CD14-positive monocyte (primary cell): Measurements from ENCODE around the gene PTPRD. TPM values are rescaled to one million over a fixed set of nuclear protein-coding genes. Genes with fewer than 3 reads are reported as not detected.

Source experiments
- DNase-seq, 3 donors: peaks; one replicate each; pipeline ENCODE4 v3.0.0-alpha.2; 2011 to 2022
- H2AFZ ChIP-seq: 2 replicates; pipeline ENCODE4 v1.6.0; 2012; ENCODE audit warnings: mild to moderate bottlenecking, low read depth, low read length, inconsistent platforms; ENCODE audit not compliant: insufficient read depth, poor library complexity, severe bottlenecking
- H3K27ac ChIP-seq, 2 donors: 1 replicate in 1 of 2; 2 replicates in 1 of 2; pipeline ENCODE4 v1.5.1; 2012 to 2013; ENCODE audit warnings: low read length in 2 of 2, control low read depth in 1 of 2, inconsistent platforms in 1 of 2, low read depth in 1 of 2, mild to moderate bottlenecking in 1 of 2
- H3K27me3 ChIP-seq, 2 donors: one replicate each; pipeline versions ENCODE4 v1.6.0 to v1.6.1; 2011 to 2013; ENCODE audit warnings: low read length in 2 of 2; ENCODE audit not compliant: control insufficient read depth in 2 of 2, insufficient read depth in 2 of 2
- H3K36me3 ChIP-seq, 2 donors: replicated peaks in 1 of 2; 1 replicate in 1 of 2; 2 replicates in 1 of 2; pipeline versions ENCODE4 v1.5.1 to v1.6.1; 2012 to 2013; ENCODE audit warnings: low read length in 2 of 2, control low read depth in 1 of 2, inconsistent platforms in 1 of 2, mild to moderate bottlenecking in 1 of 2; ENCODE audit not compliant: insufficient read depth in 2 of 2, control insufficient read depth in 1 of 2
- H3K4me1 ChIP-seq, 2 donors: 1 replicate in 1 of 2; 2 replicates in 1 of 2; pipeline versions ENCODE4 v1.5.1 to v1.6.1; 2012 to 2013; ENCODE audit warnings: low read length in 2 of 2, control low read depth in 1 of 2, inconsistent platforms in 1 of 2, mild to moderate bottlenecking in 1 of 2, moderate library complexity in 1 of 2; ENCODE audit not compliant: insufficient read depth in 2 of 2, control insufficient read depth in 1 of 2
- H3K4me2 ChIP-seq: replicated peaks from 2 replicates; pipeline ENCODE3; 2012; ENCODE audit warnings: low read length, moderate library complexity, mild to moderate bottlenecking; ENCODE audit not compliant: poor library complexity, severe bottlenecking; ENCODE audit errors: extremely low read depth
- H3K4me3 ChIP-seq, 3 experiments: fragments of 200-600 bp in 1 of 3; sonication (generic) in 1 of 3; replicated peaks in 1 of 3; 1 replicate in 2 of 3; 2 replicates in 1 of 3; pipeline ENCODE4 v1.5.1; 2011 to 2013; ENCODE audit warnings: low read length in 3 of 3, mild to moderate bottlenecking in 3 of 3, control low read depth in 2 of 3, low read depth in 2 of 3, inconsistent platforms in 1 of 3, moderate library complexity in 1 of 3
- H3K79me2 ChIP-seq: 2 replicates; pipeline ENCODE4 v1.6.0; 2012; ENCODE audit warnings: mild to moderate bottlenecking, control low read depth, inconsistent platforms, low read length, moderate library complexity; ENCODE audit not compliant: insufficient read depth
- H3K9ac ChIP-seq: 2 replicates; pipeline ENCODE4 v1.6.0; 2017; ENCODE audit warnings: low read length, mild to moderate bottlenecking; ENCODE audit not compliant: insufficient read depth, poor library complexity, severe bottlenecking
- H3K9me3 ChIP-seq, 2 donors: replicated peaks in 1 of 2; 1 replicate in 1 of 2; 2 replicates in 1 of 2; pipeline versions ENCODE4 v1.5.1 to v1.6.1; 2012 to 2013; ENCODE audit warnings: low read length in 2 of 2, control low read depth in 1 of 2; ENCODE audit not compliant: control insufficient read depth in 1 of 2, insufficient read depth in 1 of 2
- H4K20me1 ChIP-seq: 2 replicates; pipeline ENCODE4 v1.6.0; 2012; ENCODE audit warnings: mild to moderate bottlenecking, low read length, control low read depth, moderate library complexity; ENCODE audit not compliant: insufficient read depth
- H3K27ac Mint-ChIP-seq, 7 donors: one replicate each; pipeline ENCODE4 v1.8.0; 2020; ENCODE audit warnings: mild to moderate bottlenecking in 7 of 7, mixed read lengths in 7 of 7, moderate library complexity in 6 of 7, inconsistent platforms in 2 of 7
- H3K27me3 Mint-ChIP-seq, 3 donors: one replicate each; pipeline ENCODE4 v1.8.0; 2021 to 2022; ENCODE audit warnings: low read depth in 3 of 3, mild to moderate bottlenecking in 3 of 3, mixed read lengths in 3 of 3, moderate library complexity in 3 of 3, inconsistent platforms in 1 of 3
- H3K36me3 Mint-ChIP-seq, 2 donors: one replicate each; pipeline ENCODE4 v1.8.0; 2020; ENCODE audit warnings: mixed read lengths in 2 of 2, inconsistent platforms in 1 of 2, mild to moderate bottlenecking in 1 of 2
- H3K4me1 Mint-ChIP-seq: one replicate; pipeline ENCODE4 v1.8.0; 2020; ENCODE audit warnings: mild to moderate bottlenecking, mixed read lengths
- H3K4me3 Mint-ChIP-seq, 2 donors: one replicate each; pipeline ENCODE4 v1.8.0; 2020; ENCODE audit warnings: mild to moderate bottlenecking in 2 of 2, mixed read lengths in 2 of 2, moderate library complexity in 1 of 2
- H3K9me3 Mint-ChIP-seq, 7 donors: one replicate each; pipeline ENCODE4 v1.8.0; 2020 to 2022; ENCODE audit warnings: mixed read lengths in 7 of 7, mild to moderate bottlenecking in 6 of 7, moderate library complexity in 6 of 7, inconsistent platforms in 2 of 7
- CTCF ChIP-seq: fragments of 200-600 bp; IDR thresholded peaks from one replicate; pipeline ENCODE4 v1.8.0; 2022; ENCODE audit warnings: antibody characterized with exemption, mild to moderate bottlenecking
- WGBS: methylation state at CpG from one replicate; pipeline ENCODE4 v1.1.5; 2013; ENCODE audit warnings: missing lambda C conversion rate; ENCODE audit not compliant: insufficient coverage; 5-methylcytosine and 5-hydroxymethylcytosine counted together
- intact Hi-C, 2 donors: fragments of 100-400 bp; cut with micrococcal nuclease; formaldehyde crosslinking; loops; one replicate each; pipeline versions ENCODE4 v1.15.0 to v1.15.1; 2023
- polyA plus RNA-seq, 3 donors: library from polyadenylated mRNA; depleted of rRNA in 1 of 3; unstranded in 2 of 3; stranded (reverse) in 1 of 3; fragments of 300-500 nt in 2 of 3; fragments of >200 nt in 1 of 3; fragmentation: Illumina TruSeq in 2 of 3; gene quantifications; 1 replicate in 2 of 3; 2 replicates in 1 of 3; pipeline ENCODE4 v1.2.3, GENCODE V29; 2012 to 2021

PTPRD gene
- polyA plus RNA-seq, 3 donors, result not detected

- intact Hi-C loops, result no loop called here
- no peaks in the 10 kb centered on the region for H3K4me1 Mint-ChIP-seq
- H3K4me3 ChIP-seq, result no peak overlapping the region
- no peaks in the 10 kb centered on the region for H4K20me1 ChIP-seq
- no peaks in the 10 kb centered on the region for H3K36me3 Mint-ChIP-seq
- no peak for TF ChIP-seq CTCF
- DNase-seq, result no peak
- H3K4me3 Mint-ChIP-seq, result no peak overlapping the region
- H3K4me2 ChIP-seq, result no peak overlapping the region
- H3K9me3 Mint-ChIP-seq, result peaks cover 0 to 3% (median 0%) of the 10 kb centered on the region in 7 donors
- no peaks in the 10 kb centered on the region for H3K9me3 ChIP-seq
- H3K27ac ChIP-seq, result no peak overlapping the region
- no peaks in the 10 kb centered on the region for H3K27me3 Mint-ChIP-seq
- H3K79me2 ChIP-seq, result no peaks in the 10 kb centered on the region
- H2AFZ ChIP-seq, result no peak overlapping the region
- H3K36me3 ChIP-seq, result no peaks in the 10 kb centered on the region
- no peaks in the 10 kb centered on the region for H3K4me1 ChIP-seq
- H3K9ac ChIP-seq, result no peak overlapping the region
- WGBS, result 100% methylated on average over 3 of the region's 4 CpGs
- no peak overlapping the region for H3K27ac Mint-ChIP-seq
- no peaks in the 10 kb centered on the region for H3K27me3 ChIP-seq
Observed at GRCh38 chr9:9751996-9752395, 860.8 kb downstream of the PTPRD start.

- Mint-ChIP-seq H3K27ac (no peak overlapping the region), H3K27me3 (no peaks in the 10 kb centered on the region), H3K4me3 (no peak overlapping the region), H3K36me3 (no peaks in the 10 kb centered on the region), H3K9me3 (peaks cover 0 to 3% (median 0%) of the 10 kb centered on the region in 7 donors), H3K4me1 (no peaks in the 10 kb centered on the region)
- H3K27ac ChIP-seq, result no peak overlapping the region
- no peaks in the 10 kb centered on the region for H3K79me2 ChIP-seq
- intact Hi-C loops, result no loop called here
- H2AFZ ChIP-seq, result no peak overlapping the region
- TF ChIP-seq CTCF, result no peak
- no peaks in the 10 kb centered on the region for H3K9me3 ChIP-seq
- H3K27me3 ChIP-seq, result no peaks in the 10 kb centered on the region
- H4K20me1 ChIP-seq, result no peaks in the 10 kb centered on the region
- no peak for DNase-seq
- no peak overlapping the region for H3K9ac ChIP-seq
- H3K36me3 ChIP-seq, result no peaks in the 10 kb centered on the region
- WGBS, result 100% methylated on average over 1 of the region's 3 CpGs
- H3K4me1 ChIP-seq, result no peaks in the 10 kb centered on the region
- H3K4me2 ChIP-seq, result no peak overlapping the region
- H3K4me3 ChIP-seq, result no peak overlapping the region
Observed at GRCh38 chr9:9750719-9751118, 862.1 kb downstream of the PTPRD start.
